ENCODE measurements around the gene RANGAP1.
A peak's percentile ranks its signal among the peaks of the same experiment; 100 is the strongest.

Gene RANGAP1, protein sequence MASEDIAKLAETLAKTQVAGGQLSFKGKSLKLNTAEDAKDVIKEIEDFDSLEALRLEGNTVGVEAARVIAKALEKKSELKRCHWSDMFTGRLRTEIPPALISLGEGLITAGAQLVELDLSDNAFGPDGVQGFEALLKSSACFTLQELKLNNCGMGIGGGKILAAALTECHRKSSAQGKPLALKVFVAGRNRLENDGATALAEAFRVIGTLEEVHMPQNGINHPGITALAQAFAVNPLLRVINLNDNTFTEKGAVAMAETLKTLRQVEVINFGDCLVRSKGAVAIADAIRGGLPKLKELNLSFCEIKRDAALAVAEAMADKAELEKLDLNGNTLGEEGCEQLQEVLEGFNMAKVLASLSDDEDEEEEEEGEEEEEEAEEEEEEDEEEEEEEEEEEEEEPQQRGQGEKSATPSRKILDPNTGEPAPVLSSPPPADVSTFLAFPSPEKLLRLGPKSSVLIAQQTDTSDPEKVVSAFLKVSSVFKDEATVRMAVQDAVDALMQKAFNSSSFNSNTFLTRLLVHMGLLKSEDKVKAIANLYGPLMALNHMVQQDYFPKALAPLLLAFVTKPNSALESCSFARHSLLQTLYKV

DNA sequence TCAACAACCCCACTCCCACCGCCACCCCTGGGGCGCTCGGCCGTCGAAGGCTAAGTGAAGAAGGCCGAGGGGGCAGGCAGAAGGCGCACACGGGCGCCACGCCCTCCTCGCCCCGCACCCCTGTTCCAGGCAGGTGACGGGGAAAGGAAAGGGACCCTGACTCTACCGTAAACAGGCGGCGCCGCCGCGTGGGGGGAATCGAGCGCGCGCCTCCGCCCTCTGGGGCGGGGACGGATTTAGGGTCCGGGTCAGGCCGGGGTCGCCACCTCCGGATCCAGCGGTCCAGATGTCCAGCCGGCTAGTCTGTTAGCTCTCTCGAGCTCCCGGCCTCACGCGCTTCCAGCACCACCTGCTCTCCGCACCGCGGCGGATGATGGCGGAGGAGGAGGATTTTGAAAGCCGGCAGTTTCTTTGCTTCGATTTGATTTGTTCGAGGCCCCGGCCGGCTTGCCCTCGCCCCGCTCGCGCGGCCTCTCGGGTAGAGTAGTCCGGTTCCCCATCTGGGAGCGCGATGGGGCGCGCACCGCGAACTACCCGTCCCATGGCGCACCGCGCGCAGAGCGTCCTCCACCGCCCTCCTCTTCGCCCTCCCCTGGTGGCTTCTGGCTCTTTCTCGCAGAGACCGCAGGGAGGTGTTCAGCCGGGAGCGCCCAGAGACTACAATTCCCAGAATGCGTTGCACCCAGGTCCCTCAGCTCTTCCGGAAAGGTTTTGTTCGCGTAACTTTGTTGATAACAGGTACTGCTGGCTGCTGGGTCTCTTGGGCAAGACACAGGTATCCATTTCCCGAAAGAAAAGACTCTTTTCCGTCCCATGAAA, at the start of gene RANGAP1:
Gene RANGAP1, minus strand, starts transcription at position 368 of the 819 bp plus-strand sequence. CDS start 5,143 bp downstream, outside the sequence.
- DNase-seq, result peak; percentile 97

DNA sequence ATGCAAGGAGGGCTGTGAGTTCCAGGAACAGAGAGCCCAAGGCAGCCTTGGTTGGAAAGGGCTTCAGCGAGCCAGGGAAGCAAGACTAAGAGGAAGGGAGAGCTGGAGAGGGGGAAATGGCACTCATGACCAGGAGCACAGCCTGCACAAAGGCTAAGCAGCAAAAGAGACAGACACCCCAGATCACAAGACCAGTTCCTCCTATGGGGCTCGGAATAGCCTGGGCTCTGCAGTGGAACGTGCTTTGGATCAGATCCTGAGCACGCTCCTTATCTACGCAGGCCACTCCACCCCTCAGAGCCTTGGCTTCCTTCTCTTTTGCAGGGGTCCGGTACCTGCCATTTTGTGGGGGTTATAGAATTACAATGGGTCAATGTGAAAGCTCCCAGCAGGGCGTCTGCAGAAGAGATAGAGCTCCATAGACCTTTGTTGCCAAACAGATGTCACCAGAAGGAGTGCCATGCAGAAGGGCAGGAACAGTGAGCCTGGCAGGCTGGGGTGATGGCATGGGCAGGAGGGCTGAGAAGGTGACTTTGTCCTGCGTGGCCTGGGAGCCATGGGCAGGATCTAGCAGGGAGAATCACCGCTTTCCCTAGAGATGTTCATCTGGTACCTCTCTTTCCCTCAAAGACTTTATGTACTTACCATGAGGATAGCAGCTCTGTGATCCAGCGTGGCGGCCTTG, 49.1 kb upstream of the RANGAP1 start:
- no peak for DNase-seq

DNA sequence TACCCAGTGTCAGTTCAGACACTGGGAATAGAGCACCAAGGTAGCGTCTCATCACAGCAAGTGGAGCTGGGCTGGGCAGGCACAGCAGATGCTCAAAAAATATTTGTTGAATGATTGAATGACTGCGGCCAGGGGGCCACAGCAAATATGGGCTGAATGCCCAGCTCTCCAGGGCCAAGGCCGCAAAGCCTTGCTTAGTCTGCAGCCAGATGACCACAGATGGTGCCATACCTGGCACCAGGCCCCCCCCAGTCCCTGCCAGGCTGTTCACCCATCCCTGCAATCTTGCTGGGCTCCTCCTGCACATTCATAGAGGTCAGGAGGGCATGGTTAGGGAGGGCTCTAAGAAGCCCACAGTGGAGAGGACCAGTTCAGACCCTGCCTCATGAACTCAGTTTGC, 48.2 kb upstream of the RANGAP1 start:
- DNase-seq, result no peak

DNA sequence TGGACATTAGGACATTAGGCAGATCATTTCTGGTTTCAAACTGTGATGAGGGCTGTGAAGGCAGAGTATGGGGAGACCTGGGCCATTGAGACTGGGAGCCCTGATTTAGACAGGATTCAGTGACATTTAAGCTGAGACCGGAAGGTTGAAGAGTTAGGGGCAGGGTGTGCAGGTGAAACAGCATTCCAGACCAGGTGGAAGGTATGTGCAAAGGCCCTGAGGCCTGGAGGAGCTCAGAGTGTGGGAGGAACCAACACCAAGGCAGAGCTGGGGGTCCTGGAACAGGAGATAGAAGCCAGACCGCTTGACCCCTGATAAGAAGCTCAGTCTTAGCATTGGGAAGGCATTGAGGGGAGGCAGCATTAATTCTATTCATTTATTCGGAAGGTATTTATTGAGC, 47.8 kb upstream of the RANGAP1 start:
- no peak for DNase-seq

DNA sequence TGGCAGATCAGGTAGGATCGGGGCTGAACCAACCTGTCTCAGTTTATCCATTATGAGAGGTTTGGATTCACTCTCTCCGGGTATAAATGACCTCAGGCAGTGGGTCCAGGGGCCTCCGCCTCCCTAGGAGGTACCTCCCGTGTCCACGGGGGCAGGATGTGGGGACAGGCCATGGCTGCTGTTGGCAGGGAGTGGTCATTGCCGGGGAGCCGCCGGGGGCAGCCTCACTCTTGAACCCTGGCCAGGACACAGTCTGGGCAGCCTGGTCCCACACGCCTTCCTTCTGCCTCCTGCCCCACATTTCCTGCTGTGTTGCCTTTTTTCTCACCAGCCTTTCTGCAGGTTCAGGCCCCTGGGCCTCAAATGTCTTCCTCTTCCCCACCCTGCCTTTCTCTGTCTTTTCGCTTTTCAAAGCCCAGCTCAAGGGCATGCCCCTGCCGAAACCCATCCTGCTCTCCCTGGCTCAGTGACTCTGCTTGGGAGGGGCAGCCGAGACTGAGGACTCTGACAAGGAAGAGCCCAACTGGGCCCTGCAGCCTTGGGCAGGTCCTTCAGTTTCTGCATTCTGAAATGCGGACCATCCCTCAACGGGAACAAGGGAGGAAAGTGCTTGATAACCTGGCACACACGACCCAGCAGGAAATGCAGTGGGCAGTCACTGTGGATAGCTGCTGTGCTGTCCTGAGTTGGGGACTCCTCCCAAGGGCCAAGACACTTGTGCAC, 46.4 kb upstream of the RANGAP1 start:
- no peak for DNase-seq

DNA sequence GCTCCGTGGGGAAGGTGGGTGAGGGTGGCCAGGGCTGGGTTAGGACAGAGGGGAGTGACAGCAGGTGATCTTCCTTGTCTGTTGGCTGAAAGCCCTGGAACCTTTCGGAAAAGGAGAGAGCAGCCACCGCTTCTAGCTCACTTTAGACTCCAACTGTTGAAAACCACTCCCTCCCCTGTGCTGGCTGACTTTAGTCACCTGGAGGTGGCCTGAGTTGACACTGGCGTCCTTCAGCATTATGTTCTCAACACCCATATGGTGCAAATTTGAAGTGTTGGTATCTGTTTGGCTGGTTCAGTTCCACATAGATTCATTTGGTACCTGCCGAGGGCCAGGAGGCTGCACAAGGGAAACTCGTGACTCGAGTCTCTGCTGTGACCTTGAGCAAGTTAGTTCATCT, 44.2 kb upstream of the RANGAP1 start:
- DNase-seq, result no peak

DNA sequence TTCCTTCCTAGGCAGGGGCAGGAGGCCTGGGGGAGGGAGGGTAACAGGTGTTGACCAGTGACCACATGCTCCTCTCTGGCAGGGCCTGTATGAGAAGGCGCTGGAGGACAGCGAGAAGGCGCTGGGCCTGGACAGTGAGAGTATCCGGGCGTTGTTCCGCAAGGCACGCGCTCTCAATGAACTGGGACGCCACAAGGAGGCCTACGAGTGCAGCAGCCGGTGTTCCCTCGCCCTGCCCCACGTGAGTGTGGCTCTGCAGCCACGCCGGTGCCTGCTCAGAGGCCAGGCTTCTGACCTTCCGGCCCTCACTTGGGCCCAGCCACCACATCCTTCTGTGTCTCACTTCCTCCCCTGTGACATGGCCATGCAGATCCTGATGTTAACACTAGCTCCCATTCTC, 41.1 kb upstream of the RANGAP1 start:
- DNase-seq, result no peak

DNA sequence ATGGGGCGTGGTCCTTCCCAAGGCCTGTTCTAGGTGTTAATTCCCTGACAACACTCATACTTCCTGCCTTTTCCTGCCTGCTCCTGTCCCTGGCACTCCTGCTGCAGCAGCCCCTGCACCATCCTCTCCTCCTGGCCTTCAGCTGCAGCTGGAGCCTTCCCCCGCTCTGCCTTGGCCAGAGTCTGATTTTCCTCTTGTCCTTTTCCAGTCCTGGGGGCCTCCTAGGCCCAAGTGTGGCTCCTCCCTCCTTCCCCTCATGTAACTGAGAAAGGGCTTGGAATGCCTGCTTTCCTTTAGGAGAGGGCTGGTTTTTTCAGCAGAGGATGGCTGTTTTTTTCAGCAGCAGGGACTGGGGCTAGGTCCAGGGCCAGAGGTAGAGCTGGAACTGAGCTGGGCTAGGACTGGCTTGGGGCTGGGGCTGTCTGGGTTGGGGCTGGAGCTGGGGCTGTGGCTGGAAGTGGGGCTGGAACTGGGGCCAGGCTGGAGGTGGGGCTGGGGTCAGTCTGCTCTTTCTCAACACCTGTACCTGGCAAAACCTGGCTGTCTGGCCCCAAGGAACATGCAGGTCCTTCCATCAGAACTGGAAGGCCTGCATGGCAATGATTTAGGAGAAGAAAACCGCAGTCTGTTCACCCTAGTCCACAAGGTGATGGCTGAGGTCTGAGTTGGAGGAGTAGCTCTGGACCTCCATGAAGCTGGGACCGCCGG, 39.0 kb upstream of the RANGAP1 start:
- DNase-seq, result no peak

DNA sequence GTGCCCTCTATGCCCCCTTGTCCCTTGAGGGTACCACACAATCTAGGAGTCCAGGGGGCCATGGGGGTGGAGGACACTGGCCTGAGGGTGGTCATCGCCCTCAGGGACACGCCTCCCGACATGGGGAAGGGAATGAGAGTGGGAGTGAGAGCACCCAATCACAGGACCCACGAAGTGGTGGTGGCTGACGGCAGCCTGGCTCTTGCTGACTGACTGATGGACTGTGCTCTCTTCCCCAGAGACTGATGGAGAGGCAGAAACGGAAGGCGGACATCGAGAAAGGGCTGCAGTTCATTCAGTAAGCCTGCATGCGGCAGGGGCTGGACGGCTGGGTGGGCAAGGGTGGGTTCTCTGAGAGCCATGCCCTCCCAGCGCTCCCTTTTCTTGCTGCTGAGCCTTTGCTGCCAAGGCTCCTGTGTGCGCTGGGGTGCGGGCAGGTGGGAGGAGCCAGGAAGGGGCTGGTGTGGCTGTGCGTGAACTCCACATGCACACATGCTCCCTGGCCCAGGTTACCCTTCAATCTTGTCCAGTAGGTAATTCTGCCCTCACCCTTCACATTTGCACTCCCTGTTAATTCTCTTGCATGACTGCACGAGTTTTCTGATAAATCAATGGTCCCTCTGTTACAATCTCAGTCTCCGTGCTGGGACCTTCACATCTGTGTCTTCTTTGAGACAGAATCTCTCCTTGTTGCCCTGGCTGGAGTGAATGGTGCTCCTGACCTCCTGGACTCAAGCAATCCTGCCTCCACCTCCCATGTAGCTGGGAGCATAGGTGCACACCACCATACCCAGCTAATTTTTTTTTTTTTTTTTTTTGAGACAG, 34.6 kb upstream of the RANGAP1 start:
- DNase-seq, result no peak

DNA sequence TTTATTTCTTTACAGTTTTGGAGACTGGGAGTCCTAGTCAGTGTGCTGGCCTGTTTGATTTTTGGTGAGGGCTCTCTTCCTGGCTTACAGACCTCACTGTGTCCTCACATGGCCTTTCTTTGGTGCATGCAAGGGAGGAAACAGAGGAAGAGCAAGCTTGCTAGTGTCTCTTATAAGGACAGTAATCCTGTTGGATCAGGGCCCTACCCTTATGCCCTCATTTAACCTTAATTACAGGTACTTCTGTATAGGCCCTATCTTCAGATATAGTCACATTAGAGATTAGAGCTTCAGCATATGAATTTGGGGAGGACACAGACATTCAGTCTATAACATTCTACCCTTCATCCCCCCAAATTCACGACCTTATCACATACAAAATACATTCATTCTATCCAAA, 29.6 kb upstream of the RANGAP1 start:
- no peak for DNase-seq

DNA sequence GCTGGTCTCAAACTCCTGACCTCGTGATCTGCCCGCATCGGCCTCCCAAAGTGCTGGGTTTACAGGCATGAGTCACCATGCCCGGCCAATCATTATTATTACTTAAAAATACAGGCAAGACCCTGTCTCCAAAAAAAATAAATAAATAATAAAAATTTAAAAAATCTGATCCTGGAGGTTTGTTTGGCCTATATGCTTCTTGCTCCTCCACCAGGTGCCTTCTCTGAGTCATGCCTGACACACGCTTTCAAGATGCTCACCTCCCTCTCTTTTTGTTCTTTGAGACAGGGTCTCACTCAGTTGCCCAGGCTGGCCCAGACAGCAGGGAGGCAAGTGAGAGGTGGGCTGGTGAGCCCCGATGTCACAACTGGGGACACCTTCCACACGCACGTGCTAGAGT, 28.8 kb upstream of the RANGAP1 start:
- no peak for DNase-seq

DNA sequence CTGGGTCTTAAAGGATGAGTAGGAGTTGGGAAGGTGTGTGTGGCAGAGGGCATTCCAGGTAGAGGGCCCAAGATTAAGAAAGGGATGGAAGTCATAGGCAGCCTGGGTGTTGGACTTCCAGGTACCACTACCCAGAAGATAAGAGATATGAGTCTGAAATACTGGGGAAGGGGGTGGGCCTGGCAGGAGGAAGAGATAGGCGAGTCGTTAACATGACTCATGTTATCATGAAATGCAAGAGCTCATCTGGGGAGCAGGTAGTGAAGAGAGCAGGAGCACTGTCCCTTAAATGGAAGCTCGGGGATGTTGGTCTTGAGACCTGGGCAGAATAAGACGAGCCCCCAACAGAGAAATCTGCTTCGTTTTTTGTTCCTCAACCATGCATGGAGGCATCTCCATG, 25.5 kb upstream of the RANGAP1 start:
- DNase-seq, result no peak

DNA sequence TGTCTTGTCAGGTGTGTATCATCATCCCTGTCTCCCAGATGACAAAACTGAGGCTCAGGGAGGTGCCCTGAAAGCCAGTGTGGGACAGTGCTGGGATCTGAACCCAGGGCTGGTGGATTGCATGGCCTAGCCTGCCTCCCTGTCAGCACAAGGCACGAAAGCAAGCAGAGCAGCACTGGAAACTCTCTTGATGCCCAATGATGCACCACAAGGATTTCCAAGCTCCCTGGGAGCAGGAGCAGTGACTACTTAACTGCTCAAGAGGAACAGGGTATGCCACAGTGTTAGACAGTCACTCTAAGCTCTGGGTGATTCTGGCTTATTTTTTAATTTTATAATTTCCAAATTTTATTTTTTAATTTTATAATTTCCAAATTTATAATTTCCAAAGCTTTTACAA, 24.3 kb upstream of the RANGAP1 start:
- DNase-seq, result no peak

DNA sequence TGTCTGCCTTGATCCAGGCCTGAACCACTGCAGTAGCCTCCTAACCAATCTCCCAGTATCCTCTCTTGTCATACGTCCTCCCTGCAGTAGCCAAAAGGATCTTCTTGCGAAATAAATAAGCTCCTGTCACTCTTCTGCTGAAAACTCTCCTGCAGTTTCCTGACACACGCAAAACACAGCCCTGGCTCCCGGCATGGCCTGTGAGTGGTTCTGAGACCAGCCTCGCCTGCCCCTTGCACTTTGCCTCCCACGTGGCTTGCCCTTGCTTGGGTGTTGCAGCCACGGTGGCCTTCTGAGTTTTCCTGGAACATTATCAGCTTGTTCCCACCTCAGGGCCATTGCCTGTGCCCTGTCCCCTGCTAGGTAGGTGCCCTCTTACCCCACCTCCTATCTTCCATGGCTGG, 22.6 kb upstream of the RANGAP1 start:
- DNase-seq, result no peak

DNA sequence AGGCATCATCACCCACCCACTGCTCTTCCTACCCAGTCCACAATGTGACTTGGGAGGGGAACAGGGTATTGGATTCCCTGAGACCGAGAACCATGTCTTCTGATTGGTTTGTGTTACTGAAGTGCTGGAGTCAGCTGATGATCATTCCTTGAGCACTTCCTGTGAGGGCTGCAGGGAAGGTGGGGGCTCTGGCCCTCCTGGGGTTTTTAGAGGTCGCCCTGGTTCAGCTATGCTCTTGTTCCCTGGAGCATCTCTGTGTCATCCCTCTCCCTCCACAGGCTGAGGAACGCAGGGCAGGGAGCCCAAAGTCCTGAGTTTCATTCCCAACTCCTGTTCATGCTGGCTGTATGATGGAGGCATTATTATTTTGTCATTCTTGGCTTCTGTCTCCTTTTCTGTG, 22.1 kb upstream of the RANGAP1 start:
- no peak for DNase-seq

DNA sequence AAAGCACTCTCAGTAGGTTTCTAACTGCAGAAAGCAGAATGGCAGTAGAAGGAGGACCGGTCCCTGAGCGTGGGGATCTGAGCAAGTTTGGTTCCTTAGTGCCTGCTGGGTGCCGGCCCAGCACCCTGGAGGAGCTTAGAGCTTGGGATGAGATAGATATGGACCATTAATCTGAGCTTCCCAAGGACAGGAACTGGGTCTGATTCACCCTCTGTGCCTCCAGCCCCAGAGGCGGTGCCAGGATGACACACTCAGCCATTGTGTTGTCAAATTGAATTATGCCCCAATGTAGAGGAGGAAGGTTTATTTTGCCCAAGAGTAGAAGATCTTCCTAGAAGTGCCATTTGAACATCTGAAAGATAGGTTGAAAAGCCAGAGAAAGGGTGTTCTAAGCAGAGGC, 19.7 kb upstream of the RANGAP1 start:
- no peak for DNase-seq

DNA sequence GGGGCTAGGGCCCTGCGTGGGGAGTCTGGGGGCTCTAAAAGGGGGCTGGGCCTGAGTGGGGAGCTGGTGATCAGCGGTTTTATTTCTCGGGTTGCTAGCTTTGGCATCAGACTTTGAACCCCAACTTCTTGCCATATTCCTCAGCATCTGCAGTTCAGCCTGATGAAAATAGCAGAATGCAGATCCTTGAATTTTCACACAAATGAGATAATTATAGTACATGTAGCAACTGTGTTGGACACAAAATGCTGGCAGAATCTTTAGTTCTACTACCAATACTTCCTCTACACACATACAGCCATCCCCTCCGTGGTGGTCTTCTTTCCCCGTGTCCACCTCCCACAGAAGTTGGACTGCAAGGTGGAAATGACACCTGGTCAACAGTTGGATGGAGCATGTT, 16.8 kb upstream of the RANGAP1 start:
- DNase-seq, result no peak

DNA sequence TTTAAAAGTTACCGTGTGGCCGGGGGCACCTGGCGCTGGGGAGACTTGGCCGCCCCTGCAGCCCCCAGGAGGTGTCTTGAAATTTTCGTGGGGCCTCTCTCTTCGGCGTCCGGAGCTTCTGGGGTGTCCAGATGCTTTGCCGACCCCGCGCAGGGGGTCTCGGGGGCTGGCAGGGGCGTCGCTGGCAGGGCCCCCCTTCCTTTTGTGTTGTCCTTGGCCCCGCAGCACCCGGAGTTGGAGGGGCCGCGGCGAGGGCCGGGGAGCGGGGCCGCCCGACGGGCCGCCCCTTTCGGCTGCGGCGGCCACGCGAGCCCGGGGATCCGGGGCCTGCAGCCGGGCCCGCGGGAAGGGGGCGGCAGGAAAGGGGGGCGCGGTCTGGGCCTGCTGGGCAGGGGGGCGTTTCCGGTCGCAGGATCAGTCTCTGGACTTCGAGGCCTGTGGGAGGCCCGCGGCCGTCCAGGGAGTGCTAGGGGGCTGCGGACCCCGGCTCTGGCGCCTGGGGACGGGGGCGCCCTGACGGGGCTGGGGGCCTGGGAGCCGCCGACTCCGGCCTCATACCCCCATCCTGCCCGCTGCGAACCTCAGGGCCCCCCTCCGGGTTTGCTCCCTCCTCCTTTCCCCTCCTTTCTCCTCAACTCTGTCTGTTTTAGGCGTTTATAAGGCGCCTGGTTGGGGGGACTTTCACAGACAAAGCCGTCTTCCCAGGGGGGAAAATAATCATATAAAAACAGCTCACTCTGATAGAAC, 16.2 kb upstream of the RANGAP1 start:
- DNase-seq, result no peak

DNA sequence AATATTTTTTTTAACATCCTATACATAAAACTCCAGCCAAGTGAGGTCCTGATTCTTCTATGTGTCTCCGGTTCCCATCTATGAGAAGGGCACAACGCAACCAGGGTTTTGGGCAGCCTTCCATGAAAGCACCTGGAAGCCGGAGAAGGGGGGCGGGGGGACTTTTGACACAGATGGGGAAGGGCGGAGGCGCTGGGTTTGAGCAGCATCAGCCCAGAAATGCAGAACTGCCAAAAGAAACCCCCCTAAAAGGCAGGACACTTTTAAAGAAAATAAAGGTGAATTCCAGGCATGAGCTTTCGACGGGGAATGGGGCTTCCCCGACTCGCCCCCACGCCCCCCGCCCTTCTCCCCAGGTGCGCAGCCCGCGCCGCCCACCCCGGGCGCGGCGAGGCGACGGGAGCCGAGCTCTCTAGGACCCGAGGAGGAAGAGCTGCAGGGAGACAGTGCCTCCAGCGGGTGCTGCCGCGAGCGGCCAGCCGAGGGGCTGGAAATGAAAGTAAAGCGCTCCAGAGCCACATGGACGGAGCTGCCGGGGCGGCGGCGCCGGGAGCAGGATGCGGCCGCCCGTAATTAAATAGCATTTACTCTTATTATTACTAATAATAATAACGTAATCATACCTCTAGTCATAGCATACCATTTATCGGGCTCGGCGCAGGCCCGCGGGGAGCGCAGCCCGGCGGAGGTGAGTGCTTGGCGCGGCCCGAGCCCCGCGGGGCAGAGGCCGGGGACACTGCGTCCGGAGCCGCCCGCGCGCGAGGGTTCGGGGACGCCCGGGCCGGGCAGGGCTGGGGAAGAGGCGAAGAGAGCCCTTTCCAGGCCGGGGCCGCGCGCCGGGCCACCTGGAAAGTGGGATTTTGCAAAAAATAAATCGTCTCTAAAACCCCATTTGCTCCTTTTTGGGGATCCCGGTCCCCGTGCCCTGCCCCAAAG, 15.4 kb upstream of the RANGAP1 start, which contains the start of gene ZC3H7B:
Gene ZC3H7B, plus strand, starts transcription at position 441 of the 936 bp plus-strand sequence. CDS start 19,136 bp downstream, outside the sequence.
- DNase-seq, result peak; percentile 74
